Kidney (tissue), 14 donors: Measurements from ENCODE around the gene TTC23. TPM values are rescaled to one million over a fixed set of nuclear protein-coding genes. Genes with fewer than 3 reads are reported as not detected.

Experiments
- DNase-seq, 5 donors: peaks; one replicate each; pipeline ENCODE4 v3.0.0-alpha.2; 2013 to 2020
- FAIRE-seq: peaks from 2 replicates; lab custom pipeline; 2012; peaks lifted over from hg19 to GRCh38; lab: Jason Lieb, UNC
- H3K27ac ChIP-seq, 2 donors: one replicate each; pipeline ENCODE4 v1.7.0; 2013; ENCODE audit warnings: low read depth in 2 of 2, low read length in 2 of 2, inconsistent platforms in 1 of 2
- H3K27me3 ChIP-seq: one replicate; pipeline ENCODE4 v1.7.1; 2013; ENCODE audit warnings: low read length, inconsistent platforms; ENCODE audit not compliant: control insufficient read depth, insufficient read depth
- H3K36me3 ChIP-seq, 3 donors: one replicate each; pipeline versions ENCODE4 v1.7.0 to v1.7.1; 2013; ENCODE audit warnings: low read length in 3 of 3, control low read depth in 1 of 3, inconsistent platforms in 1 of 3; ENCODE audit not compliant: insufficient read depth in 3 of 3, control insufficient read depth in 2 of 3
- H3K4me1 ChIP-seq, 3 donors: one replicate each; pipeline versions ENCODE4 v1.7.0 to v1.7.1; 2013; ENCODE audit warnings: low read length in 3 of 3, inconsistent platforms in 1 of 3, low read depth in 1 of 3; ENCODE audit not compliant: control insufficient read depth in 2 of 3, insufficient read depth in 2 of 3
- H3K4me3 ChIP-seq, 3 donors: one replicate each; pipeline versions ENCODE4 v1.7.0 to v1.8.1; 2013; ENCODE audit warnings: low read length in 3 of 3, control low read depth in 1 of 3, inconsistent platforms in 1 of 3
- H3K9ac ChIP-seq, 3 donors: one replicate each; pipeline versions ENCODE4 v1.7.0 to v1.7.1; 2013; ENCODE audit warnings: low read length in 3 of 3, control low read depth in 1 of 3, inconsistent platforms in 1 of 3
- H3K9me3 ChIP-seq, 3 donors: one replicate each; pipeline versions ENCODE4 v1.7.0 to v1.7.1; 2013; ENCODE audit warnings: low read length in 3 of 3, control low read depth in 1 of 3, inconsistent platforms in 1 of 3; ENCODE audit not compliant: control insufficient read depth in 2 of 3, insufficient read depth in 1 of 3
- CTCF ChIP-seq: IDR thresholded peaks from 3 replicates; pipeline ENCODE4 v1.5.1; 2012; ENCODE audit warnings: mild to moderate bottlenecking, moderate library complexity, borderline replicate concordance; ENCODE audit not compliant: insufficient read depth; ENCODE audit errors: extremely low read depth
- intact Hi-C: fragments of 100-400 bp; cut with DNase I; formaldehyde crosslinking; loops from one replicate; pipeline ENCODE4 v1.11.1; 2022
- polyA plus RNA-seq: library from polyadenylated mRNA; stranded (reverse); fragments of 350-450 nt; fragmentation: Illumina TruSeq; extraction: RNeasy Lipid Tissue Mini Kit (QIAGEN cat#74804); gene quantifications from one replicate; pipeline ENCODE4 v1.2.3, GENCODE V29; 2014; ENCODE audit warnings: low read depth, low replicate concordance; ENCODE audit not compliant: insufficient read depth
- total RNA-seq: library from RNA; stranded (reverse); fragmentation: NEBNext Ultra II Directional; extraction: Animal tissue kit (Norgen Biotek cat#: 25700); gene quantifications from one replicate; pipeline ENCODE4 v1.2.1, GENCODE V29; 2021
- donor health status: control.
- donor health status: control.
- donor health status: control.
- donor health status: control.
- donor health status: control.
- donor health status: DM: yes; HTN: yes; CAD: no.
- donor health status: Normal renal cell carcinoma (clear cell type).

The TTC23 gene
- total and polyA plus RNA-seq, 2 donors from 2014 or later: 11.2 to 23.6 TPM

- Histone ChIP-seq H3K36me3 (no peaks in the 10 kb centered on the region), H3K9me3 (no peaks in the 10 kb centered on the region), H3K27me3 (peaks cover 5% of the 10 kb centered on the region), H3K27ac (no peak overlapping the region), H3K9ac (no peak overlapping the region), H3K4me1 (peaks cover 0 to 4% (median 0%) of the 10 kb centered on the region in 3 donors), H3K4me3 (no peak overlapping the region)
- no peak for TF ChIP-seq CTCF
- no peak for FAIRE-seq
- intact Hi-C loops: no loop called here
- peak in 1 of 5 donors; percentile 42 for DNase-seq
Observed at GRCh38 chr15:99109555-99110021, 139.8 kb downstream of the TTC23 start.

DNA sequence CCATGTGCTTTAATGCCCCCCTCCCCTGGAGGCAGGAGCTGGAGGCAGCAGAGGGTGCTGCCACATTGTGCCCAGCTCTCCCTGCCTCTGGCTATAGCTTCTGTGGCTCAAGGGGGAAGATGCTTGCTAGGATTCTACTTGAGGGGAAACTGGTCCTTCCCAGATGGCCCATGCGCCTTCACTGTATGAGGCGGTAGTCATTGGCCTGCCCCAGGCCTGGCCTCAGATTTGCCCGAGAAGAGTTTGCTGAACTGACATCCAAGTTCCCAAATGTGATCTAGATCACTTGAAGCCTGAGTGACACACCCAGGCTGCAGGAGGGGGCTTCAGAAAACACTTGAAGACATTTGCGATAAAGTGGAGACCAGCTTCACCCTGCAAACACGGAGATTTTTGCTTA, 140.4 kb downstream of the TTC23 start:
- H3K4me3 ChIP-seq: no peak overlapping the region
- peaks cover 5% of the 10 kb centered on the region for H3K27me3 ChIP-seq
- DNase-seq (peak in 1 of 5 donors; percentile 15), FAIRE-seq (no peak)
- H3K9ac ChIP-seq: no peak overlapping the region
- peaks cover 0 to 4% (median 0%) of the 10 kb centered on the region in 3 donors for H3K4me1 ChIP-seq
- no peaks in the 10 kb centered on the region for H3K36me3 ChIP-seq
- H3K9me3 ChIP-seq: no peaks in the 10 kb centered on the region
- TF ChIP-seq CTCF: no peak
- H3K27ac ChIP-seq: no peak overlapping the region
- intact Hi-C loops: no loop called here

GRCh38 chr15:99106417-99107220, 142.8 kb downstream of the TTC23 start:
- FAIRE-seq: no peak
- no peak overlapping the region for H3K27ac ChIP-seq
- no peaks in the 10 kb centered on the region for H3K9me3 ChIP-seq
- H3K36me3 ChIP-seq: no peaks in the 10 kb centered on the region
- H3K4me3 ChIP-seq: peak overlapping the region in 1 of 3 donors; percentile 51
- intact Hi-C loops: no loop called here
- DNase-seq: peak in 1 of 5 donors; percentile 64
- H3K27me3 ChIP-seq: peaks cover 8% of the 10 kb centered on the region
- H3K9ac ChIP-seq: no peak overlapping the region
- peaks cover 0 to 4% (median 0%) of the 10 kb centered on the region in 3 donors for H3K4me1 ChIP-seq
- no peak for TF ChIP-seq CTCF
